Endometrium (tissue), 2 donors: Measurements from ENCODE around the gene ASB18.
A peak's percentile ranks its signal among the peaks of the same experiment; 100 is the strongest.

Experiments used
- FAIRE-seq: peaks from 2 replicates; lab custom pipeline; 2012; peaks lifted over from hg19 to GRCh38; lab: Jason Lieb, UNC
- donor health status: control.
- donor health status: control.

Gene ASB18

GRCh38 chr2:236208019-236208926 is 55.9 kb downstream of the ASB18 start:
- no peak for FAIRE-seq

DNA sequence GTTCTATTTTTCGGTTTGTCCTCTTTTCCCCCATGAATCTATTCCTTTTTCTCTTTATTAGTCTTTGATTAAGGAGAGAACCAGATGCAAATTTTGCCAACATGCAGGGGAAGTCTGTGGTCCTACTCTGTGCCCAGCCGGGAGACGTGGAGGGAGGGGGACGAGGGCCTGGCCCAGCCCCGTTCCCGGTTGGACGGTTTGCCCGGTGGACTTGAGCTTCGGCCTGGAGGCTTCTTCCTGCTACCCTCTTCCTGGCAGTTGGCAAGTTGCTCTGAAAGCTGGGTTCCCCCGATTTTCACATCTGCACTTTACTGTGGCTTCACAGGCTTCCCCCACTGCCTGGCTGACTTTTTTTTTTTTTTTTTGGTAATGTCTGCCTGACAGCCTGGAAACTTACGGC is 56.7 kb downstream of the ASB18 start:
- no peak for FAIRE-seq

GRCh38 chr2:236205867-236206645 is 58.1 kb downstream of the ASB18 start:
- FAIRE-seq, result no peak

GRCh38 chr2:236204953-236205352 is 59.3 kb downstream of the ASB18 start:
- no peak for FAIRE-seq

DNA sequence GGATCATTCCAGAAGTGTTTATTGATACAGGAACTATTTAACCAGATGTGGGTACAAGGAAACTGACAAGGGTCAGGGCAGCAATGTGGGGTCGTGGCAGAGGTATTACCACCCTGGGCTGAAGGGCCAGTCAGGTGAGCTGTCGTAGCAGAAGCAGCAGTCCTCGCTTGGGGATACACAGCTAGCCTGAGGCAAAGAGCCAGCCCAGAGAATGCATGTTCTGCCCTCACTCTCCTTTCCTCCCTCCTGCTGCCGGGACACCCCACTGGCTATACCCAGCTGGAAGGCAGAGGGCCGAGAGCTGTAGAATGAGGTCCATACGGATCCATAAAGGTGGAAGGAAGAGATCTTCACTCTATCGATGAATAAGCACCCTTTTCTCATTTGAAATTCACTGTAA is 63.8 kb downstream of the ASB18 start:
- no peak for FAIRE-seq

DNA sequence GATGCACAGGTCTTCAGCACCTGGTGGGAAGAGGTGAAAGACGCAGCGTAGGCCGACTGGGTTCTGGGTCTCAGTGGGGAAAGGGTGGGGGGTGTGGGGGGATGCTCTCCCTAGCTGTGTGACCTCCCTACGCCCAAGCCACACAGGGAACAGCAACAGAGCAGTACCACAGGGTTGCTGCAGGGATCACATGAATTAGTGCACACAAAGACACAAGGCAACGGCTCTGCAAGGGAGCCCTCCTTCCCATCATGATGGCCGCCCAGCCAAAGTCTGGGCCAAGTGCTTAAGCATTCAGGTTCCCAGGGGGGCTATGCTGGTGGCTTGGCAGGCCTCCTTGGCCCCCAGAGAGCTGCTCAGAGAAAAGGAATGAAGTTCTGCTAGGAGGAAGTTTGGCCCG is 67.8 kb downstream of the ASB18 start:
- FAIRE-seq, result no peak

GRCh38 chr2:236195726-236196125 is 68.5 kb downstream of the ASB18 start:
- FAIRE-seq, result no peak

- no peak for FAIRE-seq
Observed at GRCh38 chr2:236194786-236195185, 69.4 kb downstream of the ASB18 start.

GRCh38 chr2:236193026-236193425 is 71.2 kb downstream of the ASB18 start:
- FAIRE-seq, result no peak

DNA sequence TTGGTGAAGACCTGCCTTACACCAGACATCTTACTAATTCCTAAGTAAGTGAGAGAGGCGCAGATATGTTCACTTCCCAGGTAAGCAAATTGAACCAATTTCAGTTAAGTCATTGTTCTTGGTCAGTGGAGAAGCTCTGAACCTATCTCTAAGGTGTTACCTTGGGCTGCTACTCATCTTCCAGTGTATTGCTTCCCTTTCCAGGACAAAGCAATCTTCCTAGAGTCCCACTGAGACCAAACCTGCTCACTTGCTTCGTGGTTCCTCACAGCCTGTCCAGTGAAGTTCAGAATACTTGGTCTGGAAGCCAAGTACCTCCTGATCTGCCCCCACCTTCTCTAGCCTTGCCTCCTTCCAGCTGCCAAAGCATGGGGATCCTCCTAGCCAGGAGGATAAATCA is 73.5 kb downstream of the ASB18 start:
- FAIRE-seq, result no peak

- no peak for FAIRE-seq
Observed at GRCh38 chr2:236184701-236185100, 79.5 kb downstream of the ASB18 start.

DNA sequence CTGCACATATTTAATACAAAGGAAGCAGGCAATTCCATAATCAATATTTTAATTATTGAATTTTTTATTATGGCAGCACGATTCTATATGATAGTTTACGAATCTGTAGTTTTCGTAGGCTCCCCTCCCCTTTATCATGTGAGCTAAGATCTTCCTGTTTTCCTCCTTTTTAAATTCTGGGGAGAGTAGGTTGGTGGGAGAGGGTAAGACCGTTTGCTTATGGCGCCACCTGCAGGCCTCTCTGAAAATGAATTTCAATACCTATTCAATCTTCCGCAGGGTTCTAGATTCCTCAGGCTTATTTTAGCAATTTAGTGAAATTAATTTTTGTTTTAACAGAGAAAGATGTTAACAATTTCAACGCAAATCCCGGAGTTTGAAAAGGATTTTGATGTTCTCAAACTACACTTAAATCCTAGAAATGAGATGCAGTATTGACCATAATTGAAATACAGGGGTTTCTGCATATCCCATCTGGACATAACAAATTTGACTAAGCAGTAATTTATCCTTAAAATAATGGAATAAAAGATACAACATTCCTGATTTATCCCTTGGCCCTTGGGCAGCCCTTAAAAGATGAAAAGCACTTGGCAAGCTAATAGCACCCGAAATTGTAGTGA is 83.3 kb downstream of the ASB18 start:
- FAIRE-seq, result peak; percentile 89

DNA sequence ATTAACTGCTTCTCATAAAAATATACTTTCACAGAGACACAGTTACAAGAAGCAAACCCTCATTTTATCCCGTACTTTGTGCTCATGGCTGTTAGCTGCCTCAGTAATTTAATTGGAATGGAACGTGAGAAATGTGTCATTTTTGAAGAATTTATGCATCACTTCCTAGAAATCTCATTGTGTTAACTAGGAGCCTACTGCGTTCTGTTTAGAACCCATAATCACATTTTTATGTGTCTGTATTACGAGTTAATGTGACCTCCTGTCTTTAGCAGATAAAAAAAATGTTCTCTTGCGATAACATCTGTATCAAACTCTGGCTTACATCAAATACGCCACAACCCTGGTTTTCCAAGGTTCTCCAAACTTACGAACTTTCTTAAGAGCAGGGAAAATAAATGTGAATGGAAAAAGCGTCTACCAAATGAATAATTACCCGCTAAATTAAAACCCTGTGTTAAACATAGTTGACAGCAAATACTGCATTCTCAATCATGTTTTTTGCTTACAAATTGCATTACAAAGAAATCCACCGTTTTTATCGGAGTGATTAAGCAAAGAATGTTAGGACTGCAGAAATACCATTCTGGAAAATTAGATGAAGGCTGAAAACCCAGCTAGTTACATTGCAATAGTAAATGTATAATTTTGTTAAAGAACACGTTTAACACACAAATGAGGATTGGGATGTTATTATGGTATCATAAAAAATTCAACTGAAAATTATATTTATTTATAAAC is 84.0 kb downstream of the ASB18 start:
- FAIRE-seq, result peak; percentile 12

DNA sequence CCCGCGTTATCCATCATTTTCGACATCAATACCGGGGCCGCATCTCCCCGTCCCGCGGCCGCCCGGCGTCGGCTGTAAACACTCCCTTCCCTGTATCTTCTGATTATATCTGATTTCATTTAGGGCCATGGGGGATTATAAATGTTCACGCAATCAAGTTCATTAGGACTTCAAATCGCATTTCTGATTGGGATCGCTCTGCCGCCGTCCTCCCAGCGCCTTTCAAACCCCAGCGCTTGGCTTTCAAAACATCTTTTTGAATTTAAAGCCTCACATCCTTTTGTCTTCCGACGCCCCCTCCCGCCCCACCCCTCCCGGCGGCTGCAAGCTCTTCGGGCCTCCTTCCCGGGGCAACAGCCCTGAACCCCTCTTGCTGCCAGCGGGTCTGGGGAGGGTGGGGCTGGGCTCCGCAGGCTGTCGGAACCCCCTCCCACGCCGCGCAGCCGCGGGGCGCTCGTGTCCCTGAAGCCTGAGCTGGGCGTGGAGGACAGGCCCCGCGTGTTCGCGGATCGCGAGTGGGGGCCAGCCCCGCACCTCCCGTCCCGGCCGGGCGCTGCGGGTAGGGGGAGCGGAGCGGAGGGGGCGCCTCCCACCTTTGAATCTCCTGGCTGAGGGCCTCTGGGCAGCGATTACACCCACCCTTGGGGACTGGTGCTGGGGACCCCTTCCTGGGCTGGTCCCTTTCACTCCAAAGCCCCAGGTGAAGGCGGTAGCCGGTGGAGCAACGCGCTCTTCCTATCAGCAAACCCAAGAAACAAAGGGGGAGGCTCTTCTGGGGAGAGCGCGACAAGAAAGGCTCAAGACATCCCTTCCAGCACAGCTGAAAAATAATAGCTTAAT is 84.8 kb downstream of the ASB18 start:
- FAIRE-seq, result no peak

DNA sequence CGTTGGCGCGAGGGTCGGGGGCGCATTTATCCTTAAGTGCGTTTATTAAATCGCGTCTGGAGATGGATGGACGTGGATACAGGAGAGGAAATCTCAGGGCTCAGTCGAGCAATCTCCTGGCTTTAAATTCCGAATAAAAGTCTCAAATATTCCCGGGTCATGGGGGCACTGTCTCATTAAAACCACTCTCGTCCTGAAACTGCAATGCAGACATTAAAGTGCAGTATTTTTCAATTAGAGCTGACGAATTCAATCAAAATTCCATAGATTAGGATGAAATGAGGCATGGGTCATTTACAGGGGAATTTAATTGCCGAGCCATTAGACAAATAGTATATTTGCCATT is 85.3 kb downstream of the ASB18 start:
- no peak for FAIRE-seq

- FAIRE-seq, result no peak
Observed at GRCh38 chr2:236177967-236178889, 86.0 kb downstream of the ASB18 start.

DNA sequence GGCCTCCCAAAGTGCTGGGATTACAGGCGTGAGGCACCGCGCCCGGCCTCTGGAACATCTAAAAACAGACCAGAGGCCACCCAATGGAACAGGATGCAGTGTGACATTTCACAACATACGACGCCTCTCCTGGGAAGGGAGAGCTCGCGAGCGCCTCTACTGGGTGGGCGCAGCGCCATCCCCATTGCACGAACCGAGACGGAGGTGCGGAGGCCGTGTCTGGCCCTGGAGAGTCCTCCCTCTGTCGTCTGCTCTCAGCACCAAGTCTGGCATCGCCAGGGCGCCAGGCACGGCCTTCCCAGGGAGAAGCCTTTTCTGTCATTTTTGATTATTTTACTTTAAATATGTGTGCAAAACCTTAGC is 86.6 kb downstream of the ASB18 start:
- FAIRE-seq, result no peak

GRCh38 chr2:236176951-236177350 is 87.3 kb downstream of the ASB18 start:
- FAIRE-seq, result no peak

DNA sequence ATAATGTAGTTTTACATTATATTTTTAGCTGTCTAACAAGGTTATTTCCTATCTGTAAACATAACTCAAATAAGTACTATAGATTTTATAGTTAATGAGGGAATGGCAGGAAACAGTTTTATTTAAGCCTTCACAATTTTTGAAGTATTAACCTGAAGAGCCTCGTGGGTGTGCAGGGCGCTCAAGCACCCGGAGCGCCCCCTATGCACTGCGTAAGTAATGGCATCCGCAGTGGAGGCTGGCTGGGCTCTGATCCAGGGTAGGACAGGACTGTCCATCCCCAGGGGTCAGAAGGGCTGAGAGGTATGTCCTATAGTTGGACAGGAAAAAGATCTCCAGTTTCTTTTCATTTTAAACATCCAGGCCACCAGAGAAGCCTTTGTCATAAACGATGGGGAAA is 87.8 kb downstream of the ASB18 start:
- no peak for FAIRE-seq

DNA sequence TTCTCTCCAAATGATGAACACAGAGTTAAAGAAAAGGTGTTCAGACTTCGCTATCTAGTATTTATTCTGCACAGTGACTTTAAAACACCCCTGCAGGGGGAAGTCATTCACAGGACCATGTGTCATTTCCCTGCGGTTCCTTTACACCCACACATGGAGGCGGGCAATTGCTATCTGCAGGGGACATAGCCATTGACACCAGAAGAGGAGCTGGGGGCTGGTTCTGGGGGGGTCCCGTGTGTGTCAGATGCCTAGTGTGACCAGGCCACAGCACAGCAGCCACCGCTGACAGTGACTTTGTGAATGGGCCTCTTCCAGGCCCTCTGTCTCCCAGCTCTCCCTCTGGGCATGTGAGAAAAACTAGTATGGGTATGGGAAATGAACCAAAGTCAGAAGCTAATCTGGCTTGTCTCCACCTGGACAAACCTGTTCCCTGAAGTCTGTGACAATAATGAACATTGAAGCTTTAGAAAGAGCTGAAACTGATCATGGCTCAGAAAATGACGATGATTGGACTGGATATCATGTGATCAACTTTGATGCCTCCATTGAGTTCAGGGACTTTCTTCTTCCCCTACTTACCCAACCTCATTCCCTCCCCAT is 88.6 kb downstream of the ASB18 start:
- no peak for FAIRE-seq
